ENCODE results near the gene LY86.

The LY86 gene

DNA sequence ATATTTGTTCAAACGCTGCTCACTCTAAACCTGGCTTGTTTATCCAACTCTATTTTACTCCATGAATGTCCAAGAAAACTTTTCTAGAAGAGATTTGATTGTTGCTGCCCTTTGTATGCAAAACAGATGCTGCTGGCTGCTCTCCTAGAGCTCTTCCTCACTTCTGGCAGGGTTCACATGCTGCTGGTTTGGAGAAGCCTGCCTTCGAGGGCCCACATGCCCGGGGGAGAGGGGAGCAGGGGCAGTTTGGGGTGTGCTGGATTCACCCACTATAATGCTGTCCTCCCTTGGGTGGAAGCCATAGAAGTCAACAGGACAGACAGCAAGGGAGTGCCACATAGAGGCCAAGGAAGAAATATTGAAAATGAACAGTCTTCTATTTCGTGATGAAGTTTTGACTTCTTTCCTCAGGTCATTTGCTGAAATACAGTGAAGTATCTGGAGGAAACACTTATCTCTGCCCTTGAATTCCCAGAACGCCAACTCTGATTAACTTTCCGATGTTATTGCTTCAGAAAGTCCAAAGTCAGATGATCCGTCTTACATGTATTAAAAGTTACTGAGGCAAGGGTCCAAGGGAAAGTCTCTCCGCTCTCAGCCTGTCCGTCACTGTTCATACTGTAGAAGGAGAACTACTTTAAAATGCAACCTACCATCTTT lies 32.4 kb downstream of the LY86 start:
- Histone ChIP-seq H3K9ac (ENCODE audit: low read length) (no peak overlapping the region), H3K27ac (ENCODE audit: low read depth, low read length) (no peak overlapping the region), H3K36me3 (ENCODE audit: control insufficient read depth, insufficient read depth, low read length) (no peaks in the 10 kb centered on the region), H3K4me3 (ENCODE audit: low read length) (no peak overlapping the region), H3K27me3 (ENCODE audit: control insufficient read depth, insufficient read depth, low read length) (no peaks in the 10 kb centered on the region), H3K4me1 (ENCODE audit: control insufficient read depth, insufficient read depth, low read length) (peaks cover 5% of the 10 kb centered on the region)

DNA sequence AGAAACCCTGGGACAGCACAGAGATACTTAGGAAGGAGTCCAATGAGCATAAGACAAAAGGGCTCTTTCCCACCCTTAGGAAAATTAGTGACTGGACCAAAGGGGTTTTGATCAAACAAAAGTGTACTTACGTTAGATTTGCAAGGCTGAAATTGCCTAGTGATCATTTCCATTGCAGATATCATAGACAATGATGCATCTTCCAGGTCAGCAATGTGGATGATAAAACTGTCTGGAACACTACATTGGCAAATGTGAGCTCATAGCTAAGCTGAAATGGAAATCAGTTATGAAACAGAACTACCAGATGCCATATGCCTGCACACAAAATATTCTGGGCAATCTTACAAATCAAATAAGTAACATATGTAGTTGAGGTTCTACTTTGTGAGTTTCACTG lies 34.0 kb downstream of the LY86 start:
- H3K9ac ChIP-seq (ENCODE audit: low read length) = no peak overlapping the region
- H3K27ac ChIP-seq (ENCODE audit: low read depth, low read length) = no peak overlapping the region
- H3K27me3 ChIP-seq (ENCODE audit: control insufficient read depth, insufficient read depth, low read length) = no peaks in the 10 kb centered on the region
- H3K4me3 ChIP-seq (ENCODE audit: low read length) = no peak overlapping the region
- no peaks in the 10 kb centered on the region for H3K36me3 ChIP-seq (ENCODE audit: control insufficient read depth, insufficient read depth, low read length)
- H3K4me1 ChIP-seq (ENCODE audit: control insufficient read depth, insufficient read depth, low read length) = peaks cover 5% of the 10 kb centered on the region

DNA sequence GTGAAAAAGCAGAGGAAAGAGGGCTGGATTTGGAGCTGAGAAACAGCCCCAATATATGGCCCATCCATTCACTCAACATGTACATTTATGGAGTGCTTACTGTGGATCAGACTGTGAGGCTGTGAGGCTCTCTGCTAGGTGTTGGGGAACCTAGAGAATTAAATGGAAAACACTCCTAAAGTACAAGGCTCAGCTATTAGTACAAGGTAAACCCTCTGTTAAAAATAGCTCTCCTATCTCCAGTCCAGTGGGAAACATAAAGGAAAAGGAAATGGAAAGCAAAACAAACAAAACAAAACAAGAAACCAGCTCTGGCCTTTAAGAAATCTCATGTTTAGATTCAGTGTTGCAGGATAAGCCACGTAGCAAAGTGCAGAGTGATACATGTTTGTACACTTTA lies 35.0 kb downstream of the LY86 start:
- Histone ChIP-seq H3K27ac (ENCODE audit: low read depth, low read length) (no peak overlapping the region), H3K36me3 (ENCODE audit: control insufficient read depth, insufficient read depth, low read length) (no peaks in the 10 kb centered on the region), H3K4me3 (ENCODE audit: low read length) (no peak overlapping the region), H3K4me1 (ENCODE audit: control insufficient read depth, insufficient read depth, low read length) (peaks cover 5% of the 10 kb centered on the region), H3K27me3 (ENCODE audit: control insufficient read depth, insufficient read depth, low read length) (no peaks in the 10 kb centered on the region), H3K9ac (ENCODE audit: low read length) (no peak overlapping the region)

DNA sequence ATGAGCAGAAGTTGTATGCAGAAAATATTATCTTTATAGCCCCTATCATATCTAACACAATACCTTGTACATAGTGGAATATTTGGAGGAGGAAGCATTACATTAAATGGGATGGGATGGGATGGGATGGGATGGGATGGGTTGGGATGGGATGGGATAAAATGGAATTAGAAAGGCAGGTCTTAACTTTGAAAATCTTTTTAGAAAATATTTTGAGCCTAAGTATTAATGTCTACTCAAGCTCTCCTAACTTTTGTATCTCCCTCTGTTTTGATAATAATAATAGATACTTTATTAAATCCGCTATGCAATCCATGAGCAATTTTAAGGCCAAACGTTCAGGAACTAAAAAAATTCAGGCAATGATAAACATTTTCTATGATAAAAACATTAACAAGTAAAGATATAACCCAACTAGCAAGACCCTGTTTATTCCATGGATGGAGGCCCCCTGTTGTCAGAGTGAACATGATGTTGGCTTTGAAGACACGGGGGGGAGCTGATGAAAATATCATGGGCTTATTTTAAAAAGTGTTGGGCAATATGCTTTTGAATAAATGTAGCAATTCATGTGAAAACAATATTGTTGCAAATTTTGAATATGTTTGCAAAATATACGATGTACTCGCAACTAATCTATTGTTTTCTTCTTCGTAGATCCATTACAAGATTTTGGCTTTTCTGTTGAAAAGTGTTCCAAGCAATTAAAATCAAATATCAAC lies 35.9 kb downstream of the LY86 start:
- H3K4me1 ChIP-seq (ENCODE audit: control insufficient read depth, insufficient read depth, low read length) = peaks cover 5% of the 10 kb centered on the region
- H3K4me3 ChIP-seq (ENCODE audit: low read length) = no peak overlapping the region
- no peaks in the 10 kb centered on the region for H3K36me3 ChIP-seq (ENCODE audit: control insufficient read depth, insufficient read depth, low read length)
- H3K27ac ChIP-seq (ENCODE audit: low read depth, low read length) = no peak overlapping the region
- H3K27me3 ChIP-seq (ENCODE audit: control insufficient read depth, insufficient read depth, low read length) = no peaks in the 10 kb centered on the region
- H3K9ac ChIP-seq (ENCODE audit: low read length) = no peak overlapping the region

DNA sequence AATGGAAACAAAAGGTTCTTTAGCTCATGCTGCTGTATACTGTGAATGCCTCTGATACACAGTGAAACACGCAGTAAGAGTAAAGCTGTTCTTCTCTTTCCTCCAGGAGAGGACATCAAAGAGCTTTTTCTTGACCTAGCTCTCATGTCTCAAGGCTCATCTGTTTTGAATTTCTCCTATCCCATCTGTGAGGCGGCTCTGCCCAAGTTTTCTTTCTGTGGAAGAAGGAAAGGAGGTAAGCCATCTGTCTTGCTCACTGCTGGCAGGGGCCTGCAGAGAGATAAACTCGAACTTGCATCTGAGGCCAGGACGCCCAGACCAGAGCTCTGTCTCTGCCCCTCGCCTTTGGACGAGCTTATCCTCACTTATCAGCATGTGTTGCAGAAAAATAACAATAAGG lies 37.7 kb downstream of the LY86 start:
- no peak overlapping the region for H3K27ac ChIP-seq (ENCODE audit: low read depth, low read length)
- H3K4me3 ChIP-seq (ENCODE audit: low read length) = no peak overlapping the region
- no peaks in the 10 kb centered on the region for H3K4me1 ChIP-seq (ENCODE audit: control insufficient read depth, insufficient read depth, low read length)
- H3K9ac ChIP-seq (ENCODE audit: low read length) = no peak overlapping the region
- H3K36me3 ChIP-seq (ENCODE audit: control insufficient read depth, insufficient read depth, low read length) = no peaks in the 10 kb centered on the region
- no peaks in the 10 kb centered on the region for H3K27me3 ChIP-seq (ENCODE audit: control insufficient read depth, insufficient read depth, low read length)

DNA sequence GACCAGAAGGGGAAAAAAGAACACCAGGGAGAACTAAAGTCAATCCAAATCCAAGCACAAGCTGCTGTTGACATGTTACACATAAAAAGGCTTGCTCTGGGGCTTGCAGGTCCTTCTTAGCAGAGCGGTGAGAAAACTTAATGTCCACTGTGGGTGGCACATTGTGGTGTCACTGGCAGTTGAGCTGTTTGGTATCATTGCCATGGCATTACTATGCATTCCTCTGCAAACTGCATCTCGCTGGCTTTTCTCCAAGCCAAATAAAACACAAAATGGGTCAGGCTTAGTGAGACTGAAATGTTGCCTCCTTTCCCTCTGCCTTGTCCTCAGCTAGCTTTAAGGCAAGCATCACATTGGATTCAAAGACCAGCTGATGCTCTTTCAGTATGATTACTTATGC lies 40.9 kb downstream of the LY86 start:
- no peaks in the 10 kb centered on the region for H3K36me3 ChIP-seq (ENCODE audit: control insufficient read depth, insufficient read depth, low read length)
- no peak overlapping the region for H3K27ac ChIP-seq (ENCODE audit: low read depth, low read length)
- H3K27me3 ChIP-seq (ENCODE audit: control insufficient read depth, insufficient read depth, low read length) = no peaks in the 10 kb centered on the region
- no peak overlapping the region for H3K4me3 ChIP-seq (ENCODE audit: low read length)
- no peaks in the 10 kb centered on the region for H3K4me1 ChIP-seq (ENCODE audit: control insufficient read depth, insufficient read depth, low read length)
- H3K9ac ChIP-seq (ENCODE audit: low read length) = no peak overlapping the region

DNA sequence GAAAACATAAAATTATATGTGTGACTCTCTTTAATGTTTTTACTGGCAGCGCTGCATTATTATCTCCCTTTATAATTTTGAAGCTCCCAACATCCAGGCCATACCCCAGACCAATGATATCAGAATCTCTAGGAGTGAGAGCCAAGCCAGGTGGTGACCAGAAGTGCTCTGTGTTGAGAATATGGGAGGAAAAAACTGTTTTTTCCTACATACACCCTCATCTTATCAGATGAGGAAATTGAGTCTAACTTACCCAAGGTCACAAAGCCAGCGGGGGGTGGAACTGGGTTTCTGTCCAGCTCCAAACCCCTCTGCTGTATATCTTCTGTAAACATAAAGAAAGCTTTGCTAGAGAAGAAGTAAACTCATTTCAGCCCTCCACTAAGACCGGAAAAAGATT lies 42.5 kb downstream of the LY86 start:
- no peaks in the 10 kb centered on the region for H3K4me1 ChIP-seq (ENCODE audit: control insufficient read depth, insufficient read depth, low read length)
- no peak overlapping the region for H3K4me3 ChIP-seq (ENCODE audit: low read length)
- no peak overlapping the region for H3K9ac ChIP-seq (ENCODE audit: low read length)
- H3K27ac ChIP-seq (ENCODE audit: low read depth, low read length) = no peak overlapping the region
- H3K27me3 ChIP-seq (ENCODE audit: control insufficient read depth, insufficient read depth, low read length) = no peaks in the 10 kb centered on the region
- no peaks in the 10 kb centered on the region for H3K36me3 ChIP-seq (ENCODE audit: control insufficient read depth, insufficient read depth, low read length)

DNA sequence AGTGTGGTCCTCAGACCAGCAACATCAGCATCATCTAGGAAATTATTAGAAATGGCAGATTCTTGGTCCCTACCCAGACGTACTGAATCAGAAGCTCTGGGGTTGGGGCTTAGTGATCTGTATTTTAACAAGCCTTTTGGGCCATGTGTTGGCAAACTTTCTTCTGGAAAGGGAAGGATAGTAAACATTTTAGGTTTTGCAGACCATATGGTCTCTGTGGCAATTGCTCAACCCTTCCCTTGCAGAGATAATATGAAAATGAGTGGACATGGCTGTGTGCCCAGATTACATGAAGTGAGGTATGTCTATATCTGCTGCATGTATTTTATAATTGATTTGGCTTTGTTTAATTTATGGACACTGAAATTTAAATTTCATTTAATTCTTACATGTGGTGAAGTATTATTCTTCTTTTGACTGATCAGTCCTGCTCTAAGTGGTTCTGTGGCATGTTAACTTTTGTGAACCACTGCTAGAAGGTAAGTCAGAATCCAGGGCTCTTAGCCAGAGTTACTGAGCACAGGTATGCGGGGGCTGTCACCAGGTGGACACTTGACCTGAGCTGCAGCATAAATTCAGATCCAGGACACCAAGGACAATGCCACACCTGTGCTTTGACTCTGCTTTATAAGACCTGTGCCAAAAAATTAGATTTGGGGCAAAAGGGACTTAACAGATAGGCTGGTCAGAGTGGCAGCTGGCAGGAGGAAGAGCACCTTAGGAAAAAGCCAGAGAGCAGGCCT lies 43.2 kb downstream of the LY86 start:
- Histone ChIP-seq H3K27me3 (ENCODE audit: control insufficient read depth, insufficient read depth, low read length) (no peaks in the 10 kb centered on the region), H3K4me3 (ENCODE audit: low read length) (no peak overlapping the region), H3K36me3 (ENCODE audit: control insufficient read depth, insufficient read depth, low read length) (no peaks in the 10 kb centered on the region), H3K27ac (ENCODE audit: low read depth, low read length) (no peak overlapping the region), H3K4me1 (ENCODE audit: control insufficient read depth, insufficient read depth, low read length) (no peaks in the 10 kb centered on the region), H3K9ac (ENCODE audit: low read length) (no peak overlapping the region)

DNA sequence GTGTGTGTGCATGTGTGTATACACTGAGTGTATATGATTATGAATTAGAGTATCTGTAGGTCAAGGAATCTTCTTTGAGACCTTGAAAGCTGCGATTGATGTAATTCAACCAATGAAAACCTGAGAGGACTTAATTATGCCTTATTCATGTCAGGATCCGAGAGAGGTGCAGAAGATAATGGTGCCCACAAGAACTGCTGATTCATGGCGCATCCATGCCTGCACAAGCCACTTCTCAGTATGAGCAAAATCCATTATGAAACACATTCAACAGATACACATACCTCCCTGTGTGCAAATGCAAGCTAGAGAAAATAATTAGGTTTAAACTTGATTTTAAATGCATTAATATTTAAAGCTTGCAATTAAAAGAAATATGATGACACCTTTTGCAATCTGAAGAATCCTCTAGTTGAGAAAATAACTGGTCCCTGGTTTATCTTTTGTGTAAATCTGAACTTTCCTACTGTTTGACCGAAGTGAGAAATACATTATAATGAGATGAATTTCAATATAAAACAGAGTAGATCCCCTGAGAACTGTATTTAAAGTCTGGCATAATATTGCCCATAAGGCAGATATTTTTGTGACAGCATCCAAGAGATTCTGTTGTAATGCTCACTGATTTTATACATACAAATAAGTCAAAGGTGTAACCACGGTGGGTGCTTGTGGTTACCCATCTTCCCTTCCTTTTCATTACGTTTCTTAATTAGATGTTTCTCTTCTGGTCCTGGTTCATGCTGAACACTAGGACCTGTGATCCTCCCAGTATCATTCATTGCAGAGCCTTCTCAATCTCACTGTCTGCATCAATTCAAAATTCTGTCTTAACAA lies 45.6 kb downstream of the LY86 start:
- Histone ChIP-seq H3K4me1 (ENCODE audit: control insufficient read depth, insufficient read depth, low read length) (no peaks in the 10 kb centered on the region), H3K36me3 (ENCODE audit: control insufficient read depth, insufficient read depth, low read length) (no peaks in the 10 kb centered on the region), H3K4me3 (ENCODE audit: low read length) (no peak overlapping the region), H3K27ac (ENCODE audit: low read depth, low read length) (no peak overlapping the region), H3K27me3 (ENCODE audit: control insufficient read depth, insufficient read depth, low read length) (no peaks in the 10 kb centered on the region), H3K9ac (ENCODE audit: low read length) (no peak overlapping the region)

DNA sequence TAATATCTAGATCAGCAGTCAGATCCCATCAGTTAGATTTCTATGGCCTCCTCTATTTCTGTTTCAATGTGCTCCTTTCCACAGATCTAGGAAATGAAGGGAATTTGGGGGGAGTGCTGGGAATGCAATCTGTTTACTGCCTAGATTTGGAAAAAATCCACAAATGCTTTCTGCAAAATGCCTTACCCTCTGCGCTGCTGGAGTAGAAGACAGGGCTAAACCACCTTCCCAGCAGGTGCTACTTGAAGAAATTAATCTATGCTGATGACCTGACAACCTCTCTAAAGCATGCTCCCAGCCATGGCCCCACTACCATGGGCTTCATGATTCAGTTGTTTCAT lies 46.2 kb downstream of the LY86 start:
- Histone ChIP-seq H3K36me3 (ENCODE audit: control insufficient read depth, insufficient read depth, low read length) (no peaks in the 10 kb centered on the region), H3K4me3 (ENCODE audit: low read length) (no peak overlapping the region), H3K27ac (ENCODE audit: low read depth, low read length) (no peak overlapping the region), H3K9ac (ENCODE audit: low read length) (no peak overlapping the region), H3K27me3 (ENCODE audit: control insufficient read depth, insufficient read depth, low read length) (no peaks in the 10 kb centered on the region), H3K4me1 (ENCODE audit: control insufficient read depth, insufficient read depth, low read length) (no peaks in the 10 kb centered on the region)

DNA sequence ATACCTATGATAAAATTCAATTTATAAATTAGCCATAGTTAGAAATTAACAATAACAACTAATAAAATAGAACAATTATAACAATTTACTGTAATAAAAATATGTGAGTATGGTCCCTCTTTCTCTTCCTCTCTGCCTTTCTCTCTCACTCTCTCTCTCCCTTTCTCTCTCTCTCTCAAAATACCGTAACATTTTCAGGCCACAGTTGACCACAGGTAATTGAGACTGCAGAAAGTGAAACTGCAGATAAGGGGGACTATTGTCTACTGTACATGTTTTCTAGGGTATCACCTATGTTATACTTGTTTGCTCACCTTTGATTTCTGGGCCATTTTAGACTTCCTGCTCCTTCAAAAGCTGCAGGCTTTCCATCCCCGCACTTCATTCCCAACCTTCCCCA lies 46.8 kb downstream of the LY86 start:
- Histone ChIP-seq H3K36me3 (ENCODE audit: control insufficient read depth, insufficient read depth, low read length) (no peaks in the 10 kb centered on the region), H3K4me3 (ENCODE audit: low read length) (no peak overlapping the region), H3K27me3 (ENCODE audit: control insufficient read depth, insufficient read depth, low read length) (no peaks in the 10 kb centered on the region), H3K9ac (ENCODE audit: low read length) (no peak overlapping the region), H3K27ac (ENCODE audit: low read depth, low read length) (no peak overlapping the region), H3K4me1 (ENCODE audit: control insufficient read depth, insufficient read depth, low read length) (no peaks in the 10 kb centered on the region)

DNA sequence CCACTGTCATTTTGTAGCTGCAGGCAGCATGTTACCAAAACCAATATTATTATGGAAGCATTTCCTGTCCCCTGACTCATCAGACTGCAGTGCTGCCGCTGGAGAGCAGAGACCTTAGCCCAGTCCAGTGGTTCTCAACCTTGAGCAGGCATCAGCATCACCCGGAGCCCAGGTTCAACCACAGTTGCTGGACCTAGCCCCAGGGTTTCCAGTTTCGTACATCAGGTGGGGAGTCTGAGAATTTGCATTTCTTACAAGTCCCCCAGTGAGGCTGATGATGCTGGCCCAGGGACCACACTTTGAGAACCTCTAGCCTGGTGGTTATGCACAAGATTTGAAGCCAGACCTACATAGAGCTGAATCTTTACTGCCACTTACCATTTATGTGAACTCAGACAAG lies 47.3 kb downstream of the LY86 start:
- H3K4me1 ChIP-seq (ENCODE audit: control insufficient read depth, insufficient read depth, low read length) = no peaks in the 10 kb centered on the region
- no peaks in the 10 kb centered on the region for H3K27me3 ChIP-seq (ENCODE audit: control insufficient read depth, insufficient read depth, low read length)
- H3K36me3 ChIP-seq (ENCODE audit: control insufficient read depth, insufficient read depth, low read length) = no peaks in the 10 kb centered on the region
- H3K27ac ChIP-seq (ENCODE audit: low read depth, low read length) = no peak overlapping the region
- H3K4me3 ChIP-seq (ENCODE audit: low read length) = no peak overlapping the region
- H3K9ac ChIP-seq (ENCODE audit: low read length) = no peak overlapping the region
